ENCODE data around the gene OBSL1.

The OBSL1 gene

GRCh38 chr2:219571311-219572236 is at the start of gene OBSL1:
Gene OBSL1, minus strand, starts transcription at chr2:219571539. Its CDS starts 307 bp downstream, at chr2:219571232.
- Histone ChIP-seq H2AFZ (ENCODE audit: low read length) (peak within 1 kb of the TSS; percentile 79), H3K9me3 (ENCODE audit: insufficient read depth, low read depth, low read length) (no peaks in the 10 kb centered on the region), H3F3A (ENCODE audit: low read depth) (no peaks in the 10 kb centered on the region), H3K4me3 (ENCODE audit: low read length, poor library complexity, severe bottlenecking) (peak within 1 kb of the TSS; percentile 90), H3K4me1 (ENCODE audit: insufficient read depth, low read length, poor library complexity, severe bottlenecking) (peaks cover 16% of the 10 kb centered on the region), H3K36me3 (ENCODE audit: insufficient read depth, low read length) (no peaks in the 10 kb centered on the region), H3K9me2 (replicated peaks; ENCODE audit: low read depth, low read length) (no peaks in the 10 kb centered on the region), H3K4me2 (ENCODE audit: low read depth, low read length, poor library complexity, severe bottlenecking) (peak within 1 kb of the TSS; percentile 82), H3K79me2 (ENCODE audit: insufficient read depth, low read length) (peaks cover 5% of the 10 kb centered on the region; the same call in 1 of the 2 replicates), H3K9ac (ENCODE audit: low read depth, low read length, poor library complexity, severe bottlenecking) (peak within 1 kb of the TSS; percentile 67), H3K27me3 (ENCODE audit: insufficient read depth, low read length, poor library complexity, severe bottlenecking) (no peaks in the 10 kb centered on the region), H4K20me1 (ENCODE audit: insufficient read depth, low read length, poor library complexity, severe bottlenecking) (peaks cover 9% of the 10 kb centered on the region)
- TF ChIP-seq CTCF (conservative IDR thresholded peaks at IDR 0.05; ENCODE audit: low read length) (no peak), EZH2phosphoT487 (IDR thresholded peaks at IDR 0.05; ENCODE audit: borderline replicate concordance) (no peak)

GRCh38 chr2:219620546-219620945 is 49.2 kb upstream of the OBSL1 start:
- Histone ChIP-seq H2AFZ (ENCODE audit: low read length) (no peak overlapping the region), H3K9me3 (ENCODE audit: insufficient read depth, low read depth, low read length) (no peaks in the 10 kb centered on the region), H3K27me3 (ENCODE audit: insufficient read depth, low read length, poor library complexity, severe bottlenecking) (no peaks in the 10 kb centered on the region), H3K79me2 (ENCODE audit: insufficient read depth, low read length) (no peaks in the 10 kb centered on the region), H3K4me2 (ENCODE audit: low read depth, low read length, poor library complexity, severe bottlenecking) (no peak overlapping the region), H3K4me1 (ENCODE audit: insufficient read depth, low read length, poor library complexity, severe bottlenecking) (no peaks in the 10 kb centered on the region), H4K20me1 (ENCODE audit: insufficient read depth, low read length, poor library complexity, severe bottlenecking) (no peaks in the 10 kb centered on the region), H3K9me2 (replicated peaks; ENCODE audit: low read depth, low read length) (no peaks in the 10 kb centered on the region), H3K36me3 (ENCODE audit: insufficient read depth, low read length) (peaks cover 5% of the 10 kb centered on the region; the same call in 1 of the 2 replicates), H3F3A (ENCODE audit: low read depth) (no peaks in the 10 kb centered on the region), H3K9ac (ENCODE audit: low read depth, low read length, poor library complexity, severe bottlenecking) (no peak overlapping the region), H3K4me3 (ENCODE audit: low read length, poor library complexity, severe bottlenecking) (no peak overlapping the region)
- TF ChIP-seq CTCF (conservative IDR thresholded peaks at IDR 0.05; ENCODE audit: low read length) (no peak), EZH2phosphoT487 (IDR thresholded peaks at IDR 0.05; ENCODE audit: borderline replicate concordance) (no peak)

- Histone ChIP-seq H3K4me2 (ENCODE audit: low read depth, low read length, poor library complexity, severe bottlenecking) (no peak overlapping the region), H3K79me2 (ENCODE audit: insufficient read depth, low read length) (no peaks in the 10 kb centered on the region), H2AFZ (ENCODE audit: low read length) (no peak overlapping the region), H3K9me2 (replicated peaks; ENCODE audit: low read depth, low read length) (no peaks in the 10 kb centered on the region), H3K4me1 (ENCODE audit: insufficient read depth, low read length, poor library complexity, severe bottlenecking) (no peaks in the 10 kb centered on the region), H3F3A (ENCODE audit: low read depth) (no peaks in the 10 kb centered on the region), H3K9ac (ENCODE audit: low read depth, low read length, poor library complexity, severe bottlenecking) (no peak overlapping the region), H4K20me1 (ENCODE audit: insufficient read depth, low read length, poor library complexity, severe bottlenecking) (no peaks in the 10 kb centered on the region), H3K4me3 (ENCODE audit: low read length, poor library complexity, severe bottlenecking) (no peak overlapping the region), H3K9me3 (ENCODE audit: insufficient read depth, low read depth, low read length) (no peaks in the 10 kb centered on the region), H3K36me3 (ENCODE audit: insufficient read depth, low read length) (peaks cover 5% of the 10 kb centered on the region; the same call in 1 of the 2 replicates), H3K27me3 (ENCODE audit: insufficient read depth, low read length, poor library complexity, severe bottlenecking) (no peaks in the 10 kb centered on the region)
- TF ChIP-seq EZH2phosphoT487 (IDR thresholded peaks at IDR 0.05; ENCODE audit: borderline replicate concordance) (no peak), CTCF (conservative IDR thresholded peaks at IDR 0.05; ENCODE audit: low read length) (no peak)
Measured at GRCh38 chr2:219619235-219619634, 47.9 kb upstream of the OBSL1 start.
